ENCODE data around the gene ODF4.

DNA sequence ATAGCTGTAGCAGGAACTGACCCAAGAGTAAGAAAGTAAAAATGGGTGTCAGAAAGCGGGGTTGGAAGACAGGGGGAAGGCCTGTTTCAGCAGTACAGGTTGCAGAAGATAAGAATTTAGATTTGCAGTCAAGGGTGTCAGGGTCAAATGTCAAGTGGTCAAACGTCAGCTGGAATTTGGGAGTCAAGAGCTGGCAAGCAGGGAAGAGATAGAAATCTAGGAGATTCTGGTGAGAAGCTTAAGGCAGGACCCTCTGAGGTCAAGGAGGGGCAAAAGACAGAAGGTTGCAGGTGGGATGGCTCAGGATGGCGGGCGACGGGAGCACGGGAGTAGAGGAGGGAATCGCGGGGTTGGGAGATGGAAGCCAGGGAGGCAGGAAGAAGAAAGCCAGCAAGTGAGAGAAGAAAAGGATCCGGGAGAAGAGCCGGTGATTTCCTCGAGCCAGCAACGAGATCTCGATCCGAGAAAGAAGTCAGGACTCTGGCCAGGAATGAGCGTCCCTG is 44.8 kb upstream of the ODF4 start:
- TF ChIP-seq, protein P1, sequence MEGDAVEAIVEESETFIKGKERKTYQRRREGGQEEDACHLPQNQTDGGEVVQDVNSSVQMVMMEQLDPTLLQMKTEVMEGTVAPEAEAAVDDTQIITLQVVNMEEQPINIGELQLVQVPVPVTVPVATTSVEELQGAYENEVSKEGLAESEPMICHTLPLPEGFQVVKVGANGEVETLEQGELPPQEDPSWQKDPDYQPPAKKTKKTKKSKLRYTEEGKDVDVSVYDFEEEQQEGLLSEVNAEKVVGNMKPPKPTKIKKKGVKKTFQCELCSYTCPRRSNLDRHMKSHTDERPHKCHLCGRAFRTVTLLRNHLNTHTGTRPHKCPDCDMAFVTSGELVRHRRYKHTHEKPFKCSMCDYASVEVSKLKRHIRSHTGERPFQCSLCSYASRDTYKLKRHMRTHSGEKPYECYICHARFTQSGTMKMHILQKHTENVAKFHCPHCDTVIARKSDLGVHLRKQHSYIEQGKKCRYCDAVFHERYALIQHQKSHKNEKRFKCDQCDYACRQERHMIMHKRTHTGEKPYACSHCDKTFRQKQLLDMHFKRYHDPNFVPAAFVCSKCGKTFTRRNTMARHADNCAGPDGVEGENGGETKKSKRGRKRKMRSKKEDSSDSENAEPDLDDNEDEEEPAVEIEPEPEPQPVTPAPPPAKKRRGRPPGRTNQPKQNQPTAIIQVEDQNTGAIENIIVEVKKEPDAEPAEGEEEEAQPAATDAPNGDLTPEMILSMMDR (IDR thresholded peaks at IDR 0.05; ENCODE audit: borderline replicate concordance, extremely low read depth, low read length, poor library complexity, severe bottlenecking): no peak
- no peak for TF ChIP-seq EZH2 (IDR thresholded peaks at IDR 0.05; ENCODE audit: borderline replicate concordance, low read depth, low read length, severe bottlenecking)

All from DND-41 (cell line).